Measurements from ENCODE around the gene HOXA4. TPM values are rescaled to one million over a fixed set of nuclear protein-coding genes. Genes with fewer than 3 reads are reported as not detected.
A peak's percentile ranks its signal among the peaks of the same experiment; 100 is the strongest.

Gene HOXA4
- polyA plus RNA-seq, 1 experiment: 1.3 TPM

- H3K27me3 ChIP-seq (ENCODE audit: control insufficient read depth, insufficient read depth, low read length): no peaks in the 10 kb centered on the region
- no peak for TF ChIP-seq CTCF (IDR thresholded peaks at IDR 0.05; ENCODE audit: insufficient read depth, low read depth, low read length)
- CTCF ChIA-PET: interaction anchor here (1.2 to 2.1 kb wide), 2 partner anchors 22 to 478 kb away, joined by 3 to 6 read pairs; no protein-coding TSS in a partner anchor
- no peak overlapping the region for H3K4me3 ChIP-seq (ENCODE audit: low read depth, low read length)
- peaks cover 3% of the 10 kb centered on the region; the same call in 1 of the 2 replicates for H3K36me3 ChIP-seq (ENCODE audit: control insufficient read depth, insufficient read depth, low read length)
- no peak for DNase-seq (ENCODE audit: low read depth)
- POLR2A ChIA-PET: no interaction called here
Observed at GRCh38 chr7:27157702-27158431, 27.3 kb upstream of the HOXA4 start.

GRCh38 chr7:27156916-27157701 lies 26.6 kb upstream of the HOXA4 start:
- Histone ChIP-seq H3K27me3 (ENCODE audit: control insufficient read depth, insufficient read depth, low read length) (no peaks in the 10 kb centered on the region), H3K36me3 (ENCODE audit: control insufficient read depth, insufficient read depth, low read length) (peaks cover 3% of the 10 kb centered on the region; the same call in 1 of the 2 replicates), H3K4me3 (ENCODE audit: low read depth, low read length) (peak overlapping the region; percentile 74)
- ChIA-PET CTCF (interaction anchor here (1.0 to 2.2 kb wide), 5 partner anchors 13 to 937 kb away, joined by 3 to 9 read pairs (median 5); partner anchors contain the start of gene HOXA5), POLR2A (interaction anchor here (0.7 to 1.0 kb wide), 2 partner anchors 14 to 28 kb away, joined by 4 to 7 read pairs; partner anchors contain the start of gene HOXA11)
- no peak for DNase-seq (ENCODE audit: low read depth)
- TF ChIP-seq CTCF (IDR thresholded peaks at IDR 0.05; ENCODE audit: insufficient read depth, low read depth, low read length): no peak

- Histone ChIP-seq H3K27me3 (ENCODE audit: control insufficient read depth, insufficient read depth, low read length) (no peaks in the 10 kb centered on the region), H3K4me3 (ENCODE audit: low read depth, low read length) (peak within 1 kb of the TSS; percentile 74), H3K36me3 (ENCODE audit: control insufficient read depth, insufficient read depth, low read length) (no peaks in the 10 kb centered on the region)
- DNase-seq (ENCODE audit: low read depth): no peak
- CTCF ChIA-PET: interaction anchor here (1.0 to 2.2 kb wide), 5 partner anchors 13 to 937 kb away, joined by 3 to 9 read pairs (median 5); partner anchors contain the start of gene HOXA5
- TF ChIP-seq CTCF (IDR thresholded peaks at IDR 0.05; ENCODE audit: insufficient read depth, low read depth, low read length): no peak
- POLR2A ChIA-PET: interaction anchor here (0.7 to 1.0 kb wide), 2 partner anchors 13 to 29 kb away, joined by 4 to 7 read pairs; partner anchors contain the start of gene HOXA11
Observed at GRCh38 chr7:27156508-27156898, 25.9 kb upstream of the HOXA4 start, which contains the start of gene HOXA7. HOXA7 (minus strand) TSS chr7:27156675; CDS start chr7:27156545, 130 bp downstream.

DNA sequence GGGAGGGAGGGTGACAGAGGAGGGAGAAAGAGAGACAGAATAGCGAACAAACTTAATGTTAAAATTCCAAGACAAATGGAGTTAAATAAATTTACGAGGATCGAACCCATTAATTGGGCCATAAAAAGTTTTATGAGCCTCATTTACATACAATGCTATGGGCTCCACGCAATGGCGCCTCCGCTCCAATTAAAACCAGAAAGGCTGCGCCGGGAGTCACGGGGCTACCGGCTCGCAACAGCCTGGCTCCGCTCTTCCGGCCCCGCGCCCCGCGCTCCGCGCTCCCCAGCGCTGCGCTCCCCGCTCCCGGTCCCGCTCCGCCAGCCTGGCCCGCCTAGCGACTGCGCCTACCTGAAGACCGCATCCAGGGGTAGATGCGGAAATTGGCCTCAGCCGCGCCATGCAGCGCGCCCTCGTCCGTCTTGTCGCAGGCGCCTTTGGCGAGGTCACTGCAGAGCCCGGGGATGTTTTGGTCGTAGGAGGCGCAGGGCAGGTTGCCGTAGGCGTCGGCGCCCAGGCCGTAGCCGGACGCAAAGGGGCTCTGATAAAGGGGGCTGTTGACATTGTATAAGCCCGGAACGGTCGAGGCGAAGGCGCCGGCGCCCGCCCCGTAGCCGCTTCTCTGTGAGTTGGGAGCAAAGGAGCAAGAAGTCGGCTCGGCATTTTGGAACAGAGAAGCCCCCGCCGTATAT lies 25.4 kb upstream of the HOXA4 start:
- Histone ChIP-seq H3K4me3 (ENCODE audit: low read depth, low read length) (peak overlapping the region; percentile 74), H3K27me3 (ENCODE audit: control insufficient read depth, insufficient read depth, low read length) (no peaks in the 10 kb centered on the region), H3K36me3 (ENCODE audit: control insufficient read depth, insufficient read depth, low read length) (no peaks in the 10 kb centered on the region)
- TF ChIP-seq CTCF (IDR thresholded peaks at IDR 0.05; ENCODE audit: insufficient read depth, low read depth, low read length): no peak
- POLR2A ChIA-PET: interaction anchor here (0.7 to 1.0 kb wide), 2 partner anchors 13 to 29 kb away, joined by 4 to 7 read pairs; partner anchors contain the start of gene HOXA11
- DNase-seq (ENCODE audit: low read depth): no peak
- CTCF ChIA-PET: interaction anchor here (0.5 to 2.2 kb wide), 6 partner anchors 12 to 938 kb away, joined by 3 to 9 read pairs (median 4); partner anchors contain the start of gene HOXA5

All from BJ (cell line).